H1 (cell line): ENCODE data around the gene PLCB4.

Source experiments
- CBX5 ChIP-seq: fragments of 300-800, 300-1000 bp; sonication (generic); IDR thresholded peaks from 2 replicates; pipeline ENCODE4 v1.7.1; 2016; ENCODE audit warnings: antibody characterized with exemption, low read length, low read depth
- EGR1 ChIP-seq: IDR thresholded peaks from 2 replicates; pipeline ENCODE4 v1.6.1; 2011; ENCODE audit warnings: low read depth, low read length, borderline replicate concordance
- EP300 ChIP-seq, 2 experiments: IDR thresholded peaks; 1 replicate in 1 of 2; 2 replicates in 1 of 2; pipeline ENCODE4 v1.6.1; 2011 to 2012; ENCODE audit warnings: low read depth in 2 of 2, low read length in 2 of 2, mild to moderate bottlenecking in 2 of 2, borderline replicate concordance in 1 of 2, inconsistent platforms in 1 of 2, moderate library complexity in 1 of 2
- NRF1 ChIP-seq: IDR thresholded peaks from 2 replicates; pipeline ENCODE4 v1.6.1; 2011; ENCODE audit warnings: mild to moderate bottlenecking, low read depth, low read length, improper control_type of control experiment
- RAD21 ChIP-seq, 2 experiments: IDR thresholded peaks in 1 of 2; conservative IDR thresholded peaks in 1 of 2; 2 replicates each; pipeline ENCODE4 v1.6.1; 2011; ENCODE audit warnings: low read depth in 2 of 2, low read length in 2 of 2, improper control_type of control experiment in 1 of 2, inconsistent platforms in 1 of 2, mild to moderate bottlenecking in 1 of 2, moderate library complexity in 1 of 2
- RFX5 ChIP-seq: IDR thresholded peaks from 2 replicates; pipeline ENCODE4 v1.6.1; 2011; ENCODE audit warnings: low read depth, low read length, improper control_type of control experiment, borderline replicate concordance
- TBP ChIP-seq: IDR thresholded peaks from 2 replicates; pipeline ENCODE4 v1.6.1; 2011; ENCODE audit warnings: low read depth, low read length, improper control_type of control experiment
- TF ChIP-seq, protein P1 (sequence below), 3 experiments: IDR thresholded peaks; 1 replicate in 2 of 3; 2 replicates in 1 of 3; pipeline versions ENCODE4 v1.5.1 to v1.6.1; 2011; ENCODE audit warnings: low read length in 3 of 3, mild to moderate bottlenecking in 3 of 3, inconsistent platforms in 2 of 3, low read depth in 1 of 3, moderate library complexity in 1 of 3; ENCODE audit not compliant: insufficient read depth in 1 of 3; ENCODE audit errors: control extremely low read depth in 1 of 3

DNA sequence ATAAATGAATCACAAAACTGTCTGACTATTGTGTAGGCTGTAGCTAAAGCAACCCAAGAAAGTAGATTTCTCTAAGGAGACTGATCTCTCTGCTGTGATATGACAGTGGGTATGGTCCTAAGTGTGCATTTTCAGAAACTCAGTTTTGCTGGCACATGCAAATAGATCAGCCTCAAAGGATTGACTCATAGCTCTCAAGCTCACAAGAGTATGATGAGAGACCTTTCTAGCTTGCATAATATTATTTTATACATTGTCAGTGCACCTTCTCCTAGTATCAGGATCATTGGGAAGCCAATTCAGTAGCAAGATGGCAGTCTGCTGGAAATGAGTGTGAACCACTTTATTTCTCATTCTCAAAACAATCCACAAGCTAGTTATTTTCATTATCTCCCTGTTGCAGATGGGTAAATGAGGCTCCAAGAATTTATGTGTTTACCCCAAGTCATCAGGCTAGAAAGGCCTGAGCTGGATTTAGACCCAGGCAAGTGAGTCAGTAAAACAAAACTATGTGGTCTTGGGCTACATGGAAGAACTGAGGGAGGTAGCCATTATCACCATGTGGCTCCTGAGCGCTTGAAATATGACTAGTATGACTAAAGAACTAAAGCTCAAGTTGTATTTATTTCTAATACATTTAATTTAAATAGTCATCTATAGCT lies 27.9 kb upstream of the PLCB4 start:
- TF ChIP-seq EP300 (IDR thresholded peaks at IDR 0.05; ENCODE audit: borderline replicate concordance in 1 of 2, low read depth in 2 of 2, low read length in 2 of 2) = no peak
- TF ChIP-seq, protein P1, sequence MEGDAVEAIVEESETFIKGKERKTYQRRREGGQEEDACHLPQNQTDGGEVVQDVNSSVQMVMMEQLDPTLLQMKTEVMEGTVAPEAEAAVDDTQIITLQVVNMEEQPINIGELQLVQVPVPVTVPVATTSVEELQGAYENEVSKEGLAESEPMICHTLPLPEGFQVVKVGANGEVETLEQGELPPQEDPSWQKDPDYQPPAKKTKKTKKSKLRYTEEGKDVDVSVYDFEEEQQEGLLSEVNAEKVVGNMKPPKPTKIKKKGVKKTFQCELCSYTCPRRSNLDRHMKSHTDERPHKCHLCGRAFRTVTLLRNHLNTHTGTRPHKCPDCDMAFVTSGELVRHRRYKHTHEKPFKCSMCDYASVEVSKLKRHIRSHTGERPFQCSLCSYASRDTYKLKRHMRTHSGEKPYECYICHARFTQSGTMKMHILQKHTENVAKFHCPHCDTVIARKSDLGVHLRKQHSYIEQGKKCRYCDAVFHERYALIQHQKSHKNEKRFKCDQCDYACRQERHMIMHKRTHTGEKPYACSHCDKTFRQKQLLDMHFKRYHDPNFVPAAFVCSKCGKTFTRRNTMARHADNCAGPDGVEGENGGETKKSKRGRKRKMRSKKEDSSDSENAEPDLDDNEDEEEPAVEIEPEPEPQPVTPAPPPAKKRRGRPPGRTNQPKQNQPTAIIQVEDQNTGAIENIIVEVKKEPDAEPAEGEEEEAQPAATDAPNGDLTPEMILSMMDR (IDR thresholded peaks at IDR 0.05; ENCODE audit: control extremely low read depth in 1 of 3, insufficient read depth in 1 of 3, low read depth in 1 of 3, low read length in 3 of 3) = no peak
- TF ChIP-seq RFX5 = no peak
- no peak for TF ChIP-seq CBX5
- no peak for TF ChIP-seq NRF1
- TF ChIP-seq EGR1 = no peak
- no peak for TF ChIP-seq TBP
- TF ChIP-seq RAD21 (IDR thresholded peaks at IDR 0.05 in 1 of 2, conservative IDR thresholded peaks at IDR 0.05 in 1 of 2; ENCODE audit: low read depth in 2 of 2, low read length in 2 of 2) = no peak
